HTERT RPE-1 (cell line): ENCODE results near the gene CAV2.

Source experiments
- in situ Hi-C: fragments of 300-500 bp; cut with MboI; formaldehyde crosslinking; loops from 4 replicates; pipeline ENCODE4 v1.14.3; 2020; ENCODE audit warnings: low sequenced_read_pairs

CAV2 gene

GRCh38 chr7:116545411-116545993 lies 46.0 kb downstream of the CAV2 start:
- in situ Hi-C loops, result no loop called here

DNA sequence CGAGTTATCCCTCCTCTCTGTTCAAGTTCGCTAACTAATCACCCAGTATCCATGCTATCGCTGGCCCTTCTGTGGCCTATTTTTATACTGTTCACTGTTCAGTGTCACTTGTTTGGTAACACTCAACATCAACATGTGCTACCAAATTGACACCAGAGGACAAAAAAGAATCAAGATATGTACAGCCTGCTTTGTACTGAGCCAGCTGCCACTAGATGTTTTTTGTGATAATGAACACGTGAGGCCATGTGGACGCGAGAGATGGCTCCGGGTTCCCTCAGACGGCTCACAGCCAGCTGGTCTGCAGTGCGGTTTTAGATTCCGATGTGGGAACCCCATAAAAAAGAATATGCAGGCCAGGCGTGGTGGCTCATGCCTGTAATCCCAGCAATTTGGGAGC lies 46.5 kb downstream of the CAV2 start:
- in situ Hi-C loops, result no loop called here

DNA sequence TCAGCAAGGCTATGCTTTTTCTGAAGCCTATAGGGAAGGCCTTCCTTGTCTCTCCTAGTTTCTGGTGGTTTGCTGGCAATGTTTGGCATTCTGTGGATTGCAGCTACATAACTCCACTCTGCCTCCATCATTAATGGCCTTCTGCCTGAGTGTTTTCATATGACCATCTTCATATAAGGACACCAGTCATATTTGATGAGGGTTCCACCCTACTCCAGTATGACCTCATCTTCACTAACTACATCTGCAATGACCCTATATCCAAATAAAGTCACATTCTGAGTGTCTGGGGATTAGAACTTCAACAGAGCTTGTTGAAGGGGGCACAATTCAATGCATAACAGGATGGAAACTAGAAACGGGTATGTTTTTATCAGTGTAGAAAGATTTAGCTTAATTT lies 47.4 kb downstream of the CAV2 start:
- in situ Hi-C loops, result no loop called here

GRCh38 chr7:116547347-116547746 lies 47.8 kb downstream of the CAV2 start:
- in situ Hi-C loops, result no loop called here

DNA sequence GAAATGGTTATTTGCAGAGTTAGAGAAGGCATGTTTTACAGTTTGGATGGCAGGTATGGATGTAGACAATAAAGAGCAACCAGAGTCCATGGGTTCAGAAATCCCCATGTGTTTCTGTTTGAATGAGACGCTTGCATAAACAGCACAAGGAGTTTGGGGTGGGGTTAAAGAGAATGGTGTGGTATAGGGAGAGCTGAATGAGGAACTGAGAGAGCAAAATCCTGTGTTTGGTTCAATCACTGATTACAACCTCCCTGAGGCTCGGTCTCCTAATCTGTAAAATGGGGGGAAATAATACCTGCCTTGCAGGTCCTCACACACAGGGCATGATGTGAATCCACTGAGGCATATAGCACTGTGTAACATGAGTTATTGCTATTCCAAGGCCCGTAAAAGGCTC lies 49.0 kb downstream of the CAV2 start:
- in situ Hi-C loops, result no loop called here

DNA sequence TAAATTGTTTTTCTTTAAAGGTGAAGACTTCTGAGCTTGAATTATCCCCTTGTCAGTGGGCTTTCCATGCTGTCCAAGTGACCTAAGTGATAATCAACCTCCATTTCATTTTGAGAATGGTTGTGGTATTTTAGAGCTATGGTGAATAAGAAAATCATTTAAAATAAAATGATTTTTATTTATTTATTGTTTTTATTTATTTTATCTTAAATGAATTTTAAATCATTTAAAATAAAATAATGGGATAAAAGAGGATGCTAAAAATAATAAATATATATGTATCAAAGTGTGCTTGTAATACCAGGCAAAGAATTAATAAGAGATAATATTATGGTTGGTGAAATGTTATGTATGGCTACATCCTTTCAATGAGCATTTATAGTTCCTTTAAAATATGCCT lies 49.8 kb downstream of the CAV2 start:
- in situ Hi-C loops, result no loop called here

- in situ Hi-C loops, result no loop called here
These were observed 52.2 kb downstream of the CAV2 start for GRCh38 chr7:116551692-116552091.

GRCh38 chr7:116552602-116553001 lies 53.1 kb downstream of the CAV2 start:
- in situ Hi-C loops, result no loop called here

DNA sequence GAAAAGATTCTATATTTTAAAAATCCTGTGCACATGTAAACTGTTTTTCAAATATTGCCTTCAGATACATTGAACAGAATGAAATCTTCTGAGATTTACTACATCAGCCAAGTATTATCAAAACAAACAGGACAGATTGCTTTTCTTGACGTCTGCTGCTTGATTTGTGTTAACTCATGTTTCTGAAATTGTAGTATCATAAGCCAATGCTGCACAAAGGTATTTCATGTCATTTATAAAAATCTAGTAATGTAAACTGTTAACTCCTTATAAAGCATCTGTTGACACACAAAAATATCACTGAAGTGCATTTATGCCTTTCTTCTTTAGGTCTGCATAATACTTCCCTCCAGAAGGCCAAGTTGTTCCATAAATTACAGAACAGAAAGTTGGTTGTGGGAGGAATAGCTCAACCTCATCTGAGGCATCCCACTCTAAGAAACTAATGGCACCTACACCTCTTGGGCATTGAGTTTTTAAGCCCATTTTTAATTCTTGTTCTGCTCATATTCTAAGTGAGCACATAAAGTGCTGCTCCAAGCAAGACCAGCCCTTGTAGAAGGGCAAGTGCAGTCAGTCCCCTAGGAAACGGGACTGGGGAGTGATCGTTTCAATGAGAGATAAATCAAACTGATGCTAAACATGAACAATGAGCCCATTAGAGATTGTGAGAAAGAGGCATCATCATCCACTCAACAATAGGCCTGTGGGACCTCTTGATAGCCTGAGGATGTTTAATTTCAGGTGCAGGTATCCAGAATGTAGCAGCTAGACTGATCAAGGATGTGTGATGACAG lies 53.8 kb downstream of the CAV2 start:
- in situ Hi-C loops, result no loop called here

GRCh38 chr7:116554436-116554835 lies 54.9 kb downstream of the CAV2 start:
- in situ Hi-C loops, result no loop called here

GRCh38 chr7:116554911-116555310 lies 55.4 kb downstream of the CAV2 start:
- in situ Hi-C loops, result no loop called here

DNA sequence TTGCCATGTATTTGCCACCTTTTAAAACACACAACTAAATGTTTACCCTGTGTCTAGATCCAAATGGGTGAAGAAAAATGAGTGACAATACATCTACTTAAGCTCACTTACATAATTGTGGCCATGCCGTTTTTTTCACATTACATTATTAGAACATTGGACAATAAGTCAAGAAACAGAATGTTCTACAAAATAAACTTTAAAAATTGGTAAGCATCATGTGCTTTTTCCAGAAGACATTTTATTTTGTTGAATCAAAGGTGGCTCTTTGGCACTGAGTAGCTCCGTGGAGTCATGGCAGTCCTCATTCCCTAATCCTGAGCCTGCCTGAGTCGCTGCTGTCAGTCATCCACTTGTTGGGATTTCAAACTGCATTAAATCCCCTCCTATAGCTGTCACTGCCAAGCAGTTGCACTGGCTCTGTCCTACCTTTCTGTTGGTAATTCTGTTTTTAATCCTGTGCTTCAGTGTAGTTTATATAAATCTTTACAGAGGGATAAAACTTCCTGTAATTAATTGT lies 57.6 kb downstream of the CAV2 start:
- in situ Hi-C loops, result no loop called here

GRCh38 chr7:116557901-116558300 lies 58.4 kb downstream of the CAV2 start:
- in situ Hi-C loops, result no loop called here
